Fibroblast of lung (primary cell): ENCODE measurements around the gene GPC2.

ENCODE experiments used
- EZH2 ChIP-seq: IDR thresholded peaks from 2 replicates; pipeline ENCODE4 v1.5.1; 2012; ENCODE audit warnings: low read length, control low read depth, mild to moderate bottlenecking; ENCODE audit errors: missing control alignments
- TF ChIP-seq, protein P1 (sequence below), 2 donors: IDR thresholded peaks in 1 of 2; conservative IDR thresholded peaks in 1 of 2; 1 replicate in 1 of 2; 2 replicates in 1 of 2; pipeline ENCODE4 v1.5.1; 2011 to 2012; ENCODE audit warnings: low read length in 2 of 2, control low read depth in 1 of 2, inconsistent platforms in 1 of 2, low read depth in 1 of 2, mild to moderate bottlenecking in 1 of 2

DNA sequence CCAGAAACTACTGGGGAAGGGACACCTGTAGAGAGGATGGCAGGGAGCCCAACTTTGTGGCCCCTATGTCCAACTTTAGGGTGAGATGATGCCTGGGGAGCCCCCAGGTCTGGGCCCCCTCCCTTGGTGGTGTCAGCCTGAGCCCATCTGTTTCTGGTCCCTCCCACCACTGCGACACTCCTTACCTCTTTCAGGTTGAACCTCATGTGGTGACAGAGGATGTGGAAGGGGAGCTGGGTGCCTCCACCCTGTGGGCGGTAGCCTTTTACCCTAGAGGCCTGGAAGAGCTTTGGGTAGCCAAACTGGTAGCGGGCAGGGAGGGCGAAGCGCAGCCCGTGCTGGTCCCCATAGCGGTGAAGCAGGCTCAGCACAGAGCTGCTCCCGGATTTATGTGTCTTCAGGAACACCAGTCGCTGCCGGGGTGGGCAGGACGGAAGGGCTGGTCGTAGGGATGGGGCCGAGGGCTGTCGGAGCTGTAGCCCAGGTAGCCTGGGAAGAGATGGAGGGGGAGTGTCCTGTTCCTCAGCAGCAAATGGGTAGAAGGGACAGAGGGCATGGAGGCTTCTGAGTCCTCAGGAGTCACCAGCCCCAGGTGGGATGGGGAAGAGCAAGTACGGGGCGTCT, 10.8 kb downstream of the GPC2 start:
- TF ChIP-seq, protein P1, sequence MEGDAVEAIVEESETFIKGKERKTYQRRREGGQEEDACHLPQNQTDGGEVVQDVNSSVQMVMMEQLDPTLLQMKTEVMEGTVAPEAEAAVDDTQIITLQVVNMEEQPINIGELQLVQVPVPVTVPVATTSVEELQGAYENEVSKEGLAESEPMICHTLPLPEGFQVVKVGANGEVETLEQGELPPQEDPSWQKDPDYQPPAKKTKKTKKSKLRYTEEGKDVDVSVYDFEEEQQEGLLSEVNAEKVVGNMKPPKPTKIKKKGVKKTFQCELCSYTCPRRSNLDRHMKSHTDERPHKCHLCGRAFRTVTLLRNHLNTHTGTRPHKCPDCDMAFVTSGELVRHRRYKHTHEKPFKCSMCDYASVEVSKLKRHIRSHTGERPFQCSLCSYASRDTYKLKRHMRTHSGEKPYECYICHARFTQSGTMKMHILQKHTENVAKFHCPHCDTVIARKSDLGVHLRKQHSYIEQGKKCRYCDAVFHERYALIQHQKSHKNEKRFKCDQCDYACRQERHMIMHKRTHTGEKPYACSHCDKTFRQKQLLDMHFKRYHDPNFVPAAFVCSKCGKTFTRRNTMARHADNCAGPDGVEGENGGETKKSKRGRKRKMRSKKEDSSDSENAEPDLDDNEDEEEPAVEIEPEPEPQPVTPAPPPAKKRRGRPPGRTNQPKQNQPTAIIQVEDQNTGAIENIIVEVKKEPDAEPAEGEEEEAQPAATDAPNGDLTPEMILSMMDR (conservative IDR thresholded peaks at IDR 0.05 in 1 of 2, IDR thresholded peaks at IDR 0.05 in 1 of 2; ENCODE audit: low read depth in 1 of 2, low read length in 2 of 2) = no peak
- TF ChIP-seq EZH2 = no peak
